IPS DF 6.9 (cell line): ENCODE data around the gene PEX5L.
"Not testable (repeated sequence)": the region's sequence is repeated elsewhere in the genome, so short reads cannot be mapped to it uniquely, and the experiment has no call there.

Experiments used
- DNase-seq: peaks from one replicate; pipeline ENCODE4 v3.0.0-alpha.2; 2013; ENCODE audit warnings: low read depth, low spot score
- H3K27ac ChIP-seq: one replicate; pipeline ENCODE4 v1.5.1; 2013; ENCODE audit warnings: low read length, control low read depth
- H3K27me3 ChIP-seq: 2 replicates; pipeline ENCODE4 v1.6.1; 2013; ENCODE audit warnings: mild to moderate bottlenecking, low read length; ENCODE audit not compliant: control insufficient read depth, insufficient read depth
- H3K36me3 ChIP-seq: 2 replicates; pipeline ENCODE4 v1.6.1; 2013; ENCODE audit warnings: low read length; ENCODE audit not compliant: control insufficient read depth, insufficient read depth
- H3K4me1 ChIP-seq: 2 replicates; pipeline ENCODE4 v1.6.1; 2013; ENCODE audit warnings: low read length; ENCODE audit not compliant: control insufficient read depth, insufficient read depth
- H3K4me3 ChIP-seq: 2 replicates; pipeline ENCODE4 v1.5.1; 2013; ENCODE audit warnings: mild to moderate bottlenecking, low read length
- H3K9me3 ChIP-seq: 2 replicates; pipeline ENCODE4 v1.6.1; 2013; ENCODE audit warnings: low read length, inconsistent platforms; ENCODE audit not compliant: control insufficient read depth, insufficient read depth
- WGBS: extraction: QIAGEN DNeasy Blood & Tissue Kit; methylation state at CpG from one replicate; pipeline ENCODE4 v1.1.7; 2013; ENCODE audit warnings: mixed read lengths, missing lambda C conversion rate; ENCODE audit not compliant: insufficient read length, insufficient coverage; 5-methylcytosine and 5-hydroxymethylcytosine counted together

Gene PEX5L

DNA sequence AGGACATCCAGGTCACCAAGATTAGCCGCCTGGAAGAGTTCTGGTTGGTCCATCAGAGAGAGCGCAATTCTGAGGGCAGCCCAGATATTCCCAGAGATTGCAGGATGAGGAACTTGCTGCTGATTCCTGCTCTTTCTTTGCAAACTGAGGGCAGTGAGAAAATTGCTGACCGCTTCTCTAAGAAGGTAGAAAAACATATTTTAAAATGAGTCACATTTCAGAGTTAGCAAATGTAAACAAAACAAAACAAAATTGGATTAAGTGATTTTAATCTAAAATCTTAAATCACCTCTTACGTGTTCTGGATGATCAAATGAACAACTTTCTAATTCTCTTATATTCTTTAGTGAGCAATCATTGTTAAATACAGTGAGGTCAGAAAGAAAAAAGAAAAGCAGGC is 234.9 kb downstream of the PEX5L start:
- Histone ChIP-seq H3K27me3 (no peaks in the 10 kb centered on the region), H3K27ac (no peak overlapping the region), H3K36me3 (no peaks in the 10 kb centered on the region), H3K9me3 (no peaks in the 10 kb centered on the region), H3K4me1 (no peaks in the 10 kb centered on the region), H3K4me3 (no peak overlapping the region)
- no peak for DNase-seq
- WGBS = no CpG with 5 or more reads among the region's 4 CpGs

DNA sequence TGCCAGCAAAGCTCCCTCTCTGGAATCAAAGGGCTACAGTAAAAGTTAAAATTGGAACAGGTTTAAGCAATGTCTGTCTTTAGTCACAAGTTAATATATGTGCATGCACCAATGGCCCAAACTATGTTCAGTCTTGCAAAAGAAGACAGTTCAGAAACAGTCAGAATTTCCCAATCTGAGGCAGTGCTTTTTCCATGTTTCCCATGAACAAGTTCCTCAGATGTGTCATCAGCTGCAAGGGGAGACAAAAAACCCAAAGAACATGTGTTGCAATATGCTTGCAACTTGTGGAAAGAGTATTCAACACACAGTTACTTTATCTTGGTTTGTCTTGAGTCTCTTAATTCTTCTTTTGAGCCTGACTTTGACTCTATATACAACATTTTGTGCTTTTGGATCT is 235.5 kb downstream of the PEX5L start:
- Histone ChIP-seq H3K27me3 (no peaks in the 10 kb centered on the region), H3K4me1 (no peaks in the 10 kb centered on the region), H3K36me3 (no peaks in the 10 kb centered on the region), H3K27ac (no peak overlapping the region), H3K9me3 (no peaks in the 10 kb centered on the region), H3K4me3 (no peak overlapping the region)
- no peak for DNase-seq

DNA sequence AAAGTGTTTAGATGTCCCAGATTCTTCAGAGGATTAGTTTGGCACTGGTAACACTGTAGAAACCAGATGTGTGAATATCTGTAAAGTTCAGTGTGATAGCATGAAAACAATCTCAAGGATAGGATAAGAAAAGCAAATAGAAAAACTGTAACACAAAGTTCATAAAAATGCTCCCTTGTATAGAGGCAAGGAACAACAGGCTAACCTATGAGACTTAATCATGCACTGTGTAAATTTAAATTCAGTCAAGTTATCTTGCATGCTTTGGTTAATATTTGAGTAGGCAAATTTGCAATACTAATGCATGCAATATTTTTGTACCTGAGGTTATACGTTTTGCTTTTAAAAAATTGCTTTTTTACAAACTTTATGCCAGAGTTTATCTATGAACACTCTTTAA is 239.5 kb downstream of the PEX5L start:
- DNase-seq = no peak
- Histone ChIP-seq H3K27me3 (no peaks in the 10 kb centered on the region), H3K9me3 (no peaks in the 10 kb centered on the region), H3K36me3 (no peaks in the 10 kb centered on the region), H3K4me1 (no peaks in the 10 kb centered on the region), H3K4me3 (no peak overlapping the region), H3K27ac (no peak overlapping the region)
- no CpG with 5 or more reads among the region's 1 CpG for WGBS

DNA sequence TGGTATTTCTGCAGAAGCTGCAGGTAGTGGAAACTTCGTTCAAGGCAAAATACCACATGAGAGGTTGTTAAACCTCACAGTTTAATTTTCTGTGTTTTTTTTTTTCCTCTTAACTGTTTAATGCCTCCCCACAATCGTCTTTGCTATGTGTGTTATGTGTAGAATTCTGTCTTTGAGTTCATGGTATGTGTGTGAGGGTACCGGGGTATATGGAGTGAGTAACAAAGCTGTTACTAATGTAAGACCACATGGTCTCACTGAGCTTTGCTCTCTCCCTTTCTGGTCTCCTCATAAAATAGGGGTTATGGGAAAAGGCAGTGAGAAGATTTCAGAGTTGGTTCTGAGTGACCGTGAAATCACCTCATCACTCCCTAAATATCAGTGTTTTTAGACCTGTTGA is 240.3 kb downstream of the PEX5L start:
- no peak for DNase-seq
- Histone ChIP-seq H3K27me3 (no peaks in the 10 kb centered on the region), H3K36me3 (no peaks in the 10 kb centered on the region), H3K9me3 (no peaks in the 10 kb centered on the region), H3K4me1 (no peaks in the 10 kb centered on the region), H3K4me3 (no peak overlapping the region), H3K27ac (no peak overlapping the region)
- no CpG with 5 or more reads among the region's 4 CpGs for WGBS

DNA sequence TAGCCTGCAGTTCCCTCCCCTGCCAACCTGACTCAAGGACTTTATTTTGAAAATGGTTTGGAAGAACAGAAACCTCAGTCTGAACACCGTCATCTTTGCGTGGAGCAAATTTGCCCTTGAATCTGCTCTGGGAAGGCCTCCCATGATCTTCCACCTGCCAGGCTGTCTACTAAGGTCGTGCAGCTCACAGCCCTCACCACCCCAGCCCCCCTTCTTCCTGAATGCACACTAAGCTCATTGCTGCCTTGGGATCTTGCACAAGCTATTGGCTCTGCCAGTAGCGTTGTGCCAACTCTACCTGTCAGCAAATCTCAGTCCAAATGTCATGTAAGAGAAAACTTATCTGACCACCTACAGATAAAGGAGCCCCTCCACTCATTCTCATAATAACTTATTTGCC is 242.4 kb downstream of the PEX5L start:
- Histone ChIP-seq H3K4me1 (no peaks in the 10 kb centered on the region), H3K4me3 (no peak overlapping the region), H3K36me3 (no peaks in the 10 kb centered on the region), H3K27me3 (no peaks in the 10 kb centered on the region), H3K27ac (no peak overlapping the region), H3K9me3 (no peaks in the 10 kb centered on the region)
- no peak for DNase-seq
- WGBS = no CpG with 5 or more reads among the region's 4 CpGs

DNA sequence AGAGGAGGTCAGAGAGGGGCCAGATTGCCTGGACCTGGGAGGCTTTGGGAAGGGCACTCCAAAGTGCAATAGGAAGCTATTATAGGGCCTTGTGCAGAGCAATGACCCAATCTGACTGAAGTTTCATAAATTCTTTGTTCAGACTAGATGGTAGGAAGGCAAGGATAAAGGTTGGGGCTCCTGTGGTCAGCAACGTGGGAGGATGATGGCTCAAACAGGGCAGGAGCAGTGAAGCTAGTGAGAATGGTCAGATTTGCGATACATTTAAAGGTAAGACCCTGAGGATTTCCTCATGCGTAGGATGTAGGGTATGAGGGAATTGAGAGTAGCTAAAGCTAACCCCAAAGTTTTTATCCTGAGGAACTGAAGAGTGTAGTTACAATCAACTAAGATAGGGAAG is 244.9 kb downstream of the PEX5L start:
- no peak overlapping the region for H3K4me3 ChIP-seq
- H3K27me3 ChIP-seq = no peaks in the 10 kb centered on the region
- no peak for DNase-seq
- H3K4me1 ChIP-seq = no peaks in the 10 kb centered on the region
- no CpG with 5 or more reads among the region's 3 CpGs for WGBS
- no peak overlapping the region for H3K27ac ChIP-seq
- H3K9me3 ChIP-seq = no peaks in the 10 kb centered on the region
- H3K36me3 ChIP-seq = no peaks in the 10 kb centered on the region

DNA sequence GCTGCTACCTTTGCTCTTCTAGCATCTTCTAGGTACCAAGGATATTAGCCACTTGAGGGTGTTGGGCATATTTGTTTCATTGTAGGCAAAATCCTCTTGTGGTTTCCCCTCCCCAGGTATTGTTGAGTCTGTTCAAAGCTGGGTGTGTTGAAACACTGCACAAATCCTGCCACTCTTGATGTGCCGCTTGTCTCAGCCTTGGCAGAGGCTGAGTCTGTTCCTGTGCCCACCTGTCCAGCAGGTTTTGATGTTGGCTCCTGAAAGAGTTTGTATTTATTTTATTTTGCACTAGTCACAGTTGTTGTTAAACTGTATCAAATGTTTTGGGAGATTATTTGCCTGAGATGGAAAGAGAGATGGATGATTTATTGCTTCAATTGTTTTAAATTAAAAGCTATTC is 247.7 kb downstream of the PEX5L start:
- no peaks in the 10 kb centered on the region for H3K4me1 ChIP-seq
- H3K27ac ChIP-seq = no peak overlapping the region
- no peaks in the 10 kb centered on the region for H3K36me3 ChIP-seq
- H3K27me3 ChIP-seq = no peaks in the 10 kb centered on the region
- H3K4me3 ChIP-seq = no peak overlapping the region
- no peaks in the 10 kb centered on the region for H3K9me3 ChIP-seq
- WGBS = no CpG with 5 or more reads among the region's 1 CpG
- DNase-seq = no peak

DNA sequence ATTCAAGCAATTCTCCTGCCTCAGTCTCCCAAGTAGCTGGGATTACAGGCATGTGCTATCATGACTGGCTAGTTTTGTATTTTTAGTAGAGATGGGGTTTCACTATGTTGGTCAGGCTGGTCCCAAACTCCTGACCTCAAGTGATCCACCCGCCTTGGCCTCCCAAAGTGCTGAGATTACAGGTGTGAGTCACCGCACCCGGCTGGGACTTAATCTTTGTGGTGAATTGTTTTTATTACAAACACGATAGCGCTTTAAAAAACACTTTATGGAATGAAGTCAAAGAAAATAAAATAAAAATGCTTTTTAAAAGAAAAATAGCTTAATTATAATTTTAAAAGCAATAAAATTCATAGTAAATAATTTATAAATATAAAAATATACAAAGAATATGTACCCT is 253.9 kb downstream of the PEX5L start:
- H3K27ac ChIP-seq, H3K9me3 ChIP-seq, H3K36me3 ChIP-seq, H3K4me1 ChIP-seq, H3K4me3 ChIP-seq, H3K27me3 ChIP-seq, DNase-seq: not testable (repeated sequence)
- WGBS = no CpG with 5 or more reads among the region's 5 CpGs

DNA sequence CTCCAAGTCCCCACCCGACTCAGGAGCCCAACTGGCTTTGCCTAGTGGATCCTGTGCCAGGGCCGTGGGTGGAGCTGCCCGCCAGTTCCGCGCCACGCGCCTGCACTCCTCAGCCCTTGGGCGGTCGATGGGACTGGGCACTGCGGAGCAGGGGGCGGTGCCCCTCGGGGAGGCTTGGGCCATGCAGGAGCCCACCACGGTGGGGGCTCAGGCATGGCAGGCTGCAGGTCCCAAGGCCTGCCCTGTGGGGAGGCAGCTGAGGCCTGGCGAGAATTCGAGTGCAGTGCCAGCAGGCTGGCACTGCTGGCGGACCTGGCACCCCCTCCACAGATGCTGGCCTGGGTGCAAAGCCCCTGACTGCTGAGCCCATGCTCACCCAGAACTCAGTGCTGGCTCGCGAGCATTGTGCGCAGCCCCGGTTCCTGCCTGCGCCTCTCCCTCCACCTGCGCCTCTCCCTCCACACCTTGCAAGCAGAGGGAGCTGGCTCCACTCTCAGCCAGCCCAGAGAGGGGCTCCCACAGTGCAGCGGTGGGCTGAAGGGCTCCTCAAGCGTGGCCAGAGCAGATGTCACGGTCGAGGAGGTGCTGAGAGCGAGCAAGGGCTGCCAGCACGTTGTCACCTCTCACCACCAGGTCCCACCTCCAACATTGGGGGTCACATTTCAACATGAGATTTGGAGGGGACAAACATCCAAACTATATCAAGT is 261.2 kb downstream of the PEX5L start:
- H3K9me3 ChIP-seq = no peaks in the 10 kb centered on the region; the same call in none of the 2 replicates
- peaks cover 2% of the 10 kb centered on the region; the same call in 1 of the 2 replicates for H3K4me1 ChIP-seq
- no peaks in the 10 kb centered on the region for H3K27me3 ChIP-seq
- no peak overlapping the region for H3K4me3 ChIP-seq
- no peak for DNase-seq
- peaks cover 4% of the 10 kb centered on the region; the same call in 1 of the 2 replicates for H3K36me3 ChIP-seq
- no peak overlapping the region for H3K27ac ChIP-seq
- no CpG with 5 or more reads among the region's 28 CpGs for WGBS

DNA sequence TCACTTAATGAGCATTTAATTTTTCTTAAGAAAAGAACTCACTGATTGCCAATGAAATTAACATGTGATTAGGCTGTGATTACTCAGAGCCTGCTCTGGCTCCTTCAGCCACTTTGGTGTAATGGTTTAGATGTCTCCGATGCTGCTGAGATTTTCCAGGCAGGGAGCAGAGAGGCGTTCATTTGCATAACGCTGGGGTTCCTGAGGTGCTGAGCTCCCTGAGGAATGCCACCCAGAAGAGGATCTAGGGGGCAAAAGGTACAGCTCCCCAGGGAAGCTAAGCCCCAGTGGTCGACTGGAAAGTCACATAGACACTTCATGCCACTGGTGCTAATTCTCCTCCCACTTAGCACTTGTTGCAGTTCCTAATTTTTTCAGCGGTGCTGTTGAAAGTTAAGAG is 264.4 kb downstream of the PEX5L start:
- DNase-seq = no peak
- peaks cover 7% of the 10 kb centered on the region; the same call in 1 of the 2 replicates for H3K36me3 ChIP-seq
- H3K4me1 ChIP-seq = peaks cover 2% of the 10 kb centered on the region; the same call in 1 of the 2 replicates
- no peak overlapping the region for H3K4me3 ChIP-seq
- H3K27me3 ChIP-seq = no peaks in the 10 kb centered on the region
- no peaks in the 10 kb centered on the region; the same call in none of the 2 replicates for H3K9me3 ChIP-seq
- WGBS = no CpG with 5 or more reads among the region's 5 CpGs
- no peak overlapping the region for H3K27ac ChIP-seq

DNA sequence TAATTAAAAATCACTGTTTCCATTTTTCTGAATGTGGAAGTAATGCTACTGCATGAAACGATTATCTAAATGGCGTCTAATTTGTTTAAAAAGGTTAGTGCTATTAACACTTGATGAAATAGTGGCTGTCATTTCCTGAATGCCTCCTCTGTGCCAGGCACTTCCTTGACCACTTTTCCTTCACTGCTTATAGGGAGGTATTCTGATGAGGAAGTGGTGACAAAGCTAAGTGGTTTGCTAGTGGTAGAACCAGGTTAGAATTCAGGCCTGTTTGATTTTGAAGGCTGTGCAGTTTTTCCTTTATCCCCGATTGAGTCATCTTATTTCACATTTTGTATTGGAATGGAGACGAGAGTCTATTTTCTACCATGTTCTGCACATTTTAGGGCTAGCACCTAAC is 264.9 kb downstream of the PEX5L start:
- no peaks in the 10 kb centered on the region for H3K27me3 ChIP-seq
- H3K4me3 ChIP-seq = no peak overlapping the region
- H3K4me1 ChIP-seq = peaks cover 2% of the 10 kb centered on the region; the same call in 1 of the 2 replicates
- H3K36me3 ChIP-seq = peaks cover 7% of the 10 kb centered on the region
- DNase-seq = no peak
- WGBS = no CpG with 5 or more reads among the region's 4 CpGs
- no peak overlapping the region for H3K27ac ChIP-seq
- H3K9me3 ChIP-seq = no peaks in the 10 kb centered on the region; the same call in none of the 2 replicates
